Activated gamma-delta T cell (primary cell): ENCODE measurements around the gene SPACA7.
"Not testable (repeated sequence)": the region's sequence is repeated elsewhere in the genome, so short reads cannot be mapped to it uniquely, and the experiment has no call there.

Experiments
- DNase-seq: peaks from one replicate; lab custom pipeline; 2025; lab: John Stamatoyannopoulos, UW

SPACA7 gene

DNA sequence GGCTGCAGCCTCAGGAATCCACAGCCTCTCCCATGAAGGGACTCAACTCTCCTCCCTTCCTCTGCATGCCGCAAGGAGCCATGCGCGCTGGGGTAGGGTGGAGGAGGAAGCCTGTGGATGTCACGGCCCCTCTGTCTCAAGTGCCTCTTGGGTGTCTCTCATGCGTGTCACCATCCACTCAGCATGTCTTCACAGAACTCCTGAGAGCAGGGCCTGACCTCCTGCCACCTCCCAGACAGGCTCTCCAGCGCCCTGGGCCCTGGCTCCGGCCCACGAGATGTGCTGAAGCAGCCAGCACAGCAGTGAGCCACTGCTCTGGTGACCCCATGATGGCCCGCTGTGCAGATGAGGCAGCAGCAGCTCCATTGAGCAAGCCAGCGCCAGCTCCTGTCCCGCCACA is 25.9 kb upstream of the SPACA7 start:
- DNase-seq, result no peak

DNA sequence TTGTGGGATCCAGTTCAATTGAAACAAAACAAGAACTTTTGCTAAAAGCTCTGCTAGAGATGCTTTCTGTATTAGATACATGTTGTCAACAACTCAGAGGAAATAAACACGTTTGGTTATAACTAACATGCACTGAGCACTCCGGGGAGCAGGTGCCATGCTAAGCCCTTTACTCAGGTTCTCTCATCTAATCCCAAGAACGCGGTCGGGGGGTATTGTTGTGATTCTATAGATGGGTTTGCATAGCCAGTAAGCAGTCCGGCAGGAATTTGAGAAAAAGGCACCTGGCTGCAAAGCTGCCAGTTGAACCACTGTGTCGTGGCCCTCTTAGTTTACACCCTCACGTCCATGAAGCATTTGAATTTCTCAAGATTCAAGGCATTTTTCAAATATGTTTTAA is 24.3 kb upstream of the SPACA7 start:
- no peak for DNase-seq

DNA sequence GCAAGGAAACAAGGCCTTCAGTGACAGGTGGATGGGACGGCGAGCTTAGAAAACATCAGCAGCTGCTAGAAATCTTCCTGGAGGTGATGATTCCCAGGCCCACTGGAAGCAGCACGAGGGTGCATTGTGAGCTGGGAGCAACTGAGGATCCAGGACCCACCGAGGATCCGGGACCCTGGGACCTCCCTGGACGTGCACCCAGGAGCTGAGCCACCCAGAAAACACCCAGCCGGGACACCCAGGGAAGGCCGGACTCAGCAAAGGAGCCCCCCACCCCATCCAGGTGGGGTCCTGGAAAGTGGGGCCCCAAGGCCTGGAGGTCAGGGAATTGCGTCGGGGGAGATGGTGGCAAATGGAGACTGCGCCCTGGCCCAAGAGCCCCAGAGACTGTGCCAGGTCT is 22.3 kb upstream of the SPACA7 start:
- no peak for DNase-seq

DNA sequence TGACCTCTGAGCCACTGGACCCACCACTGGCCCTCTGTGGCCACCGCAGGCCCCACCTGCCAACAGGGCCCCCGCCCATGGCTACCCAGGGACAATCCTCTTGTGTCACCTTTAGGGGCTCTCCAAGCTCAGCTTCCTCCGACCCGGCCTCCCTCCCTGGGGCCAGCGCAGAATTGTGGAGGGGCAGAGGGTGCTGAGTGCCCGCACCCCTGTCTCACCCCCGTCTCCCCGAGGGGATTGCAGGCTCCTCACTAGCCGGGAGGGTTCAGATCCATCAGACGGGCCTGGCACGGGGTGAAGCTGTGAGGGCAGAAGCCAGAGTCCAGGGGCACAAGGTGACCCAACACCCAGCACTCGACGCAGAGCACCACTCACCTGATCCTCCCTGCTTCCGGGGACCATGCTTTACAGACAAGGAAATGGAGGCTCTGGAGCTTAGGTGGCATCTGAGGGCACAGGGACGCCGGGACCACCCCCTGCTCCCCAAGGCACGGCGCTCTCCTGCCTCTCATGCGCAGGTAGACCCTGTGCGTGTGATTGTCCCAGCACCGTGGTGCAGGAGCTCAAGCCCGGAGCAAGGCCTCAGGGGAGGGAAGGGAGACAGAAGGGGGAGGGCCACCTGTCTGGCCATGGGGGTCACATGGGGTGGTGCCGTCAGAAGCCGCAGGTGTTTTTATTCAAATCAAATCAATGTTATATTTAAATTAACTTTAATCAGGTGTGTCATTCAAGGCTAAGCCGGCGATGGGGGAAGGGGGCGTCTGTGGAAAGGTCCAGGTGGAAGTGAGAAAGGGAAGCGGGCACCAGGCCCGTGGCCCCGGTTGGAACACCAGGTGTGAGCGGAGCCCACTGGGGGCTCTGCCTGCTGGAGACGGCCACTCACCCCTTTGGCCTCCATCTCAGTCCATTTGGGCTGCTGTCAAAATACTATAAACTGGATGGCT is 21.6 kb upstream of the SPACA7 start:
- no peak for DNase-seq

DNA sequence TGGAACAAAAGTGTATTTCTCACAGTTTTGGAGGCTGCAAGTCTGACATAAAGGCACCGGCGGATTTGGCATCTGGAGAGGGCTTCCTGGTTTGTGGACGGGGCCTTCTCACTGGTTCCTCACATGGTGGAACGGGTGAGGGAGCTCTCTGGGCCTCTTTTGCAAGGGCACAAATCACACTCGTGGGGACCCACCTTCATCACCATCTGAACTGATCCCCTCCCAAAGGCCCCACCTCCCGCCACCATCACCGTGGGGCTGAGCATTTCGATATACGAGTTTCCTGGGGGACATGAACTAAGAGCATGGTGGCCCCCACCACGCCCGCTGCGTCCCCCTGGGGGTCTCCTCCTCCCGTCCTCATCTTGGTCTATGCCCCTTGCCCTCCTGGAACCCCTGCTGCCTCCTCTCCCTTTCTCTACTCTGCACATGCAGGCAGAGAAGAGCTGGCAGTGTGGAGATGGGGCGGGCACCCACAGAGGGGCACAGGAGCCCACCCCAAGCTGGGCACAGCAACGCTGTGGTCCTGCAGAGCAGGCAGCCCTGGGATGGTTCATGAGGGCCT is 20.8 kb upstream of the SPACA7 start:
- no peak for DNase-seq

DNA sequence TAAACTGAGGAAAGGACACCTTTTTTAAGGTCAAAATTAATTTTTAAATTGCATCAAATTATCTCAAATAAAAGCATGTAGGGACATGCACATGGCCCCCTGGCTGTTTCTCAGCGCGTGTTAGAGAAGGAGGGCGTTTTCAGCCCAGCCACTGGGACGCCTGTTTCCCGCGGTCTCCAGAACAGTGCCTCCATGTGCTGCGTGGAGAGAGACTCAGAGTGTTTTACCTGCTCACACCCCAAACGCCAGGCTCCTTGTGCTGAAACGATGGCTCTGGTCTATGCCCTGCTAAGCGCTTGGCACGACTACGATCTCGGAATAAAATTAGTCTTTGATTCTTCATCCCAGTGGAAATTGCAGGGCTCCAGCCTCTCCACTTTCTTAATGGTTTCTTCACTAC is 20.0 kb upstream of the SPACA7 start:
- no peak for DNase-seq

DNA sequence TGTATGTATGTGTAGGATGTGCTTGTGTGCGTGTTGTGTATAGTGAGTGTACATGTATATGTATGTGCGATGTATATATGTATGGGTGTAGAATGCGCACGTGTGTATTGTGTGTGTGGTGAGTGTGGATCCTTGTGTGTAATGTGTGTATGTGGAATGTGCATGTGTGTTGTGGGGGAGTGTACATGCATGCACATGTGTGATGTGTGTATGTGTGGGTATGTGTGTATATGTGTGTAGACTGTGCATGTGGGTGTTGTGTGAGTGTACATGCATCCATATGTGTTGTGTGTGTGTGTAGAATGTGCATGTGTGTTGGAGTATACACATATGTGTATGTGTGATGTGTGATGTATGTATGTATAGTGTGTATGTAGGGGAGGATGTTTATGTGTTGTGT is 18.0 kb upstream of the SPACA7 start:
- DNase-seq, result no peak

DNA sequence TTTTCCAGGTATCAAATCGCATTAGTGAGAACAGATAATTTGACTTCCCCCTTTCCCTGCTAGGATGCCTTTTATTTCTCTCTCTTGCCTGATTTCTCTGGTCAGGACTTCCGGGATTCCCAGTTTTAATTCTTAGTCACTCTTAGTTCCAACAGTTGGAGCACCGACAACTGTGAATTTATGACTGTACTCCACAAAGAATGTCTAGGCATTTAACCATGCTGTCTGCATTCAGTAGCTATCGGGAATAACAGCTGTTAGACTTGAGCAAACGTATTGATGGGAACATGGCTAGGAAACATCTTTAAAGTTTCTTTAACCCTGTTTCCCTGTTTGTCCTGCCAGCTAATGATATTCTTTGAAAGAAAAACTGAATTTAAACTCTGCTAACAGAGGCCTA is 14.1 kb upstream of the SPACA7 start:
- no peak for DNase-seq

DNA sequence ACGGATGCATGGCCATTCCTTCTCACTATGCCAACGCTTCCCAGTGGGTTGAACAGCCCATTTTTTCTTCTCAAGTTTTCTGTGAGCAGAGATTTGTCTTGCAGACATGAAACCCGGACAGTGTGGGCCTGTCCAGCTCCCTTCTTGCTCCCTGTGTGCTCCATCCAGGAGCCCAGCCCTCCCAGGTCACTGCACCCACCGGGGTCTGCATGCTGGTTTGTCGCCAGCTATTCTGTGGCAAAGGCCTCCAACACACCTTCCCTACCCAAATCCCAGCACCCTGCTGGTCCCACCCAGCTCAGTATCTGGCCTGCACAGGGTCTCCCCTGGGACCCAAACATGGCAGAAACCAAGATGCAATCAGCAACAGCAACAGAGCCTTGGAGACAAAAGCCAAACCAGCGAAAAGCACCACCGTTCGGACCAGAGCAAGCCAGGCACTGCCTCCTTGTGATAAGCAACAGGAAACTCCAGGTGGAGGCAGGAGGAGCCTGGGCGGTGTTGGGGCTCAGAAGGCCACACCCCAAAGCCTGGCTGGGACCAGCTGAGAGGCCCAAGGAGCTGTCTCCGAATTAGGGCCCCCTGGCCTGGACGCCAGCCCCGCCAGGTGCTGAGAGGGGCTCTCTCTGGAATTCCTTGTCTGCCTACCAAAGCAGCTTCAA is 12.2 kb upstream of the SPACA7 start:
- DNase-seq, result no peak

DNA sequence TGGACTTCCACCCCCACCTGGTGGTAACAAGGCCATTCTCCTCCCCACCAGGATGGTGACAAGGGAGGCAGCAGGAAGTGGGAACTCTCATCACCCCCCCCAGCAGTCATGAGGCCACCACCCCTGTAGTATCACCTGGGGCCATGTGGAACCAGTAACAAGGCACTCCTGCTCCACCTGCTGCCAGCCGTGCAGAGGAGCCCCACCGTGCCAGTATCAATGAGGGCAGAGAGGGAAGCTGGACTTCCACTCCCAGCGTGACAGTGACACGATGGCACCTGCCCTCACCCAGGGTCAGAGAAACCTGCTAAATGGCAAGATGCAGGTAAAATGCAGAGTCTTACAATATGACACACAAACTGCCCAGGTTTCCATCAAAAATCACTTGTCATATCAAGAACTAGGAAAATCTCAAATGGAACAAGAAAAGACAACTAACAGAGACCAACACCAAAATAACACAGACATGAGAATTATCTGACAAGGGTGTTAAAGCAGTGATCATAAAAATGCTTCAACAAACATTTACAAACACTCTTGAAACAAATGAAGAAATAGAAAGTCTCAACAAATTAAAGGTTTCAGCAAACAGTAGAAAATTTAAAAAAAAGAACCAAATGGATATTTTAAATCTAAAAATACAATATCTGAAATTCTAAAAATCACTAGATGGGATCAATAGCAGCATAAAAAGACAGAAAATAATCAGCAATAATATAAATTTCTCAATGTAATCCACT is 9.1 kb upstream of the SPACA7 start:
- no peak for DNase-seq

DNA sequence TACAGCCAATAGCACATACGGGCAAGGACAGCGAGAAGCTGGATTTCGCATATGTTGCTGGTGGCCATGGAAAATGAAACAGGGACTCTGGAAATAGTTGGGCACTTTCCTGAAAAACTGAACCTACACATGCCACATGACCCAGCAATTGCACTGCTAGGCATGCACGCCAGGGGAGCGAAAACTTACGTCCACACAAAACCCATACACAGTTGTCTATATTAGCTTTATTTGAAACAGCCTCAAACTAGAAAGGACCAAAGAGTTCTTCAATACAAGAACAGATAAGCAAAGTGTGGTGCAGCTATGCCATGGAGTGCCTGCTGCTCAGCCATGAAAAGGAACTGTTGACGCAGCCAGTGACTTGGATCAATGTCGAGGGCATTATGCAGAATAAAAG is 7.3 kb upstream of the SPACA7 start:
- no peak for DNase-seq

DNA sequence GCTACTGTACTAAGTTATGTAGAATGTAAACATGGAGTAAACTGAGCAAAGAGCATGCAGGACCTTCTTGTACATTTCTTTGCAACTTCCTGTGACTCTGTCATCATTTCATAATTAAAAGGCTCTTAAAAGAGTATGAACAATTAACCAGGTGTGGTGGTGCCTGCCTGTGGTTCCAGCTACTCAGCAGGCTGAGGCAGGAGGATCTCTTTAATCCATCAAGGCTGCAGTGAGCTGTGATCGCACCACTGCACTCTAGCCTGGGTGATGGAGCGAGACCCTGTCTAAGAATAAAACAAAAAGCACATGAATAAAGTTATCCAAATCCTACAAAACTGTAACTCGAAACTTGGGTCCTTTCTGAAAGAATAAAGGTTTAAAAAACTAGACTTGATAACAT is 5.8 kb upstream of the SPACA7 start:
- DNase-seq, result no peak

DNA sequence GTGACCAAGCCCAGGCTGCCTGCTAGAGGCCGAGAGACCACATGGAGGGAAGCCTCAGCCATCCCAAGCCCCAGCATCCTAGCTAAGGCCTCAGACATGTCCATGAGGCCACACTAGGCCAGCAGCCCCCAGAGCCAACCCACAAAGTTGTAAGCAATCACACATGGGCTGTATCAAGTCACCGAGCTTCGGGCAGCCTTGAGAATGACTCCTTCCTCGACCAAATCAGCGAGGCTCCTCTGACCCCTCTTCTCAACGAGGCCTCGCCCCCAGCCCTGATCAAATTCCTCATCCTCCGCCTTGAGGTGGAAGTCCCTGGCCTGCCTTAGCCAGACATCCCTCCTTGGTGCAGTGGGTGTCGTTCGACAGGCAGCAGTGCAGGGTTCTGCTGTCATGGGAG is 1.9 kb upstream of the SPACA7 start:
- DNase-seq, result no peak

DNA sequence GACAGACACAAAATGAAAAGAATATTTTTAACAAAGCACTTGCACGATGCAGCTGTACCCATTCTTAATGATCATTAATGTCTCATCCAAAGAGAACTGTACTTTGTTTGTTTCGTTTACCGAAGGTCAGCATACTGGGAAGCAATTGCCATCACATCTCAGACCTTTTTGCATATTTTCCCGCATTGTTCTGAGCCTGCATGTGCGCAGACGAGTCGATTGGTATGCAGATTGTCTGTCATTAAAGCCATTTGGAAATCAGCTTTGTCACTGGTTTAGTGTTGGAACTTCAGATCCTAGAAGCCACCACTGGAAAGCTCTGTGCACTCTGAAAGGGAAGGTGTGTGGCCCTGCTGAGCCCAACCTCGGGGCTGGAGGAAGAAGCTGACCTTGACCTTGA is 15.6 kb downstream of the SPACA7 start:
- DNase-seq, result no peak

DNA sequence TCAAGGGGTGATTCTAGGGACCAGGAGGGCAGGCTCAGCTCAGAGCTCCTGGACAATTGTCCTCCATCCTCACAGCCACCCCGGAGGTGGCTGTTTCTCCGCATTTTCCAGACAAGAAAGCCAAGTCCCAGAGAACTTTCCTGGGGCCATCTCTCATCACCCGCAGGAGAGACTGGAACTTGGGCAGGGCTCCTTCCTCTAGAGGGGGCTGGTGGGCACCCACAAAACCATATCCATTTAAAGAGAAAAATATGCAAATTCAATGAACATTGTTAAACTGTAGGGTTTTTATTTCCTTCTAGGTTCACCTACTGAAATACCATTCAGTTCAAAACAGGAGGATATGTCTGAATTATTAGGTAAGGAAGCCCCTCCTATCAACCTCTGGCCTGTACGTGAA is 16.6 kb downstream of the SPACA7 start:
- no peak for DNase-seq

DNA sequence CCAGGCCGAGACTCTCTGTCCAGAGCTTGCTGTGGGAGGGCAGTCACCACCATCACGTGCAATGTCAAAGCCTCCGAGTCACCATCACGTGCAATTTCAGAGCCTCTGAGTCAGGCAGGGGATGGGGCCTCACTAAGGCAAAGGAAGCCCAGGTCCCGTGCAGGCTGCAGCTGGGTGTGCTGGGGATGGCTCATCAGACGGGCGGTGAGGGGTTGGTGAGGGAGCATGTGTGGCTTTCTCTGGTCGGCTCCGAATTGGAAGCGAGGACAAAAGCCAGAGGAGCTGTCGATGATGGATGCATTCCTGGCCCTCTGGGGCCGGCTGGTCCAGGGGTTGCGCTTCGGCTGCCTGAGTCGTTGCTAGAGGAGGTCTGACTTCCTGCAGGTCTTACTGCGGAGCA is 18.9 kb downstream of the SPACA7 start:
- DNase-seq, result not testable (repeated sequence)

DNA sequence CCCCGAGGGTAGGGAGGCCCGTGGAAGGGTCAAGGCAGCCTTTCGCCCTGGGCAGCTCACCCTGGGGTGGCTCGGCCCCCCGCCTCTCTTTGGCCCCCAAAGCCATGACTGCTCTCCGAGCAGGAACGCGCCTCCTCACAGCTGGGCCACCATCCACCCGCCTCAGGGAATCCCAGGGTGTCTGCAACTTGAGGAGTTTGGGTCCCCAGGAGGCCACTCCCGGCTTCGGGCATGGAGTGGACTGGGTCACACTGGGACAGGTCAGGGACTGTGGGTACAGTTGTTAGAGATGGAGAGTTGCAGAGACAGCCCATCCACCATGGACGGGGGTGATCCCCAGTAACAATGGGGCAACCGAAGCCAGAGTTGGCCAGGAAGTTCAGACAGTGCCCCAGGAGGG is 19.8 kb downstream of the SPACA7 start:
- not testable (repeated sequence) for DNase-seq

DNA sequence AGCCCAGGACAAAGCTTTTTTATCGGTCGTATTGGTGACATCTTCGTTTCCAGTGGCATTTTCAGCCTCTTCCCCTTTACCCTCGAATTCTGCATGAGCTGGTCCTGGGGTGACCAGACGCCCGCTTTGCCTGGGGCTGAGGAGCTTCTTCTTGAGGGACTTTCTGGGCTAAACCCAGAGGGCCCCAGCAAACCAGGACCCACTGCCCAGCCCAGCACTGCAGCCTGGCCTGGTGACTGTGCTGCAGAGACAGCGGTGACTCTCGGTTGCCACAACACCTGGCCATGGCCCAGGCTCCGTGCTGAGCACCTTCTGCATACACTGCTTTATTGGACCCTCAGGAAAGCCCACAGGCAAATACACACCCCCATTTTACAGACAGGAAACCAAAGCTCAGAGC is 21.0 kb downstream of the SPACA7 start:
- DNase-seq, result no peak

DNA sequence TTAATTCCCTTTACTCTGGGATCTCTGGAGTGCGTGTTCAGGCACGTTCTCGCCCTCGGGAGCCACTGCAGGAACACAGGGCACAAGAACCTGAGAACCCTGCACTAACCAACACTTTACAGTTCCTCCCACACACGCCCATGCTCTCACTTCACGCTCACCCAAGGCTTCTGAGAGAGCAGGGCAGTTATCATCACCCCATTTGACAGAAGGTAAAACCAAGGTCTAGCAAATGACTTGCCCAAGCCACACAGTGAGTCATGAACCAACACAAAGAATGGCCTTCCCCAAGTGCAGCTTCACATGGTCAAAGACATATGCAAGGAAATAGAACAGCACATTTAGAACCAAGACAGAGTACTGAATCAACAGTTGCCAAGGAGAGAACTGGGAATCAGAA is 22.2 kb downstream of the SPACA7 start:
- DNase-seq, result not testable (repeated sequence)

DNA sequence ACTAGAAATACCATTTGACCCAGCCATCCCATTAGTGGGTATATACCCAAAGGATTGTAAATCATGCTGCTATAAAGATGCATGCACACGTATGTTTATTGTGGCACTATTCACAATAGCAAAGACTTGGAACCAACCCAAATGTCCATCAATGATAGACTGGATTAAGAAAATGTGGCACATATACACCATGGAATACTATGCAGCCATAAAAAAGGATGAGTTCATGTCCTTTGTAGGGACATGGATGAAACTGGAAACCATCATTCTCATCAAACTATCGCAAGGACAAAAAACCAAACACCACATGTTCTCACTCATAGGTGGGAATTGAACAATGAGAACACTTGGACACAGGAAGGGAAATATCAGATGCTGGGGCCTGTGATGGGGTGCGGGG is 33.7 kb downstream of the SPACA7 start:
- not testable (repeated sequence) for DNase-seq

DNA sequence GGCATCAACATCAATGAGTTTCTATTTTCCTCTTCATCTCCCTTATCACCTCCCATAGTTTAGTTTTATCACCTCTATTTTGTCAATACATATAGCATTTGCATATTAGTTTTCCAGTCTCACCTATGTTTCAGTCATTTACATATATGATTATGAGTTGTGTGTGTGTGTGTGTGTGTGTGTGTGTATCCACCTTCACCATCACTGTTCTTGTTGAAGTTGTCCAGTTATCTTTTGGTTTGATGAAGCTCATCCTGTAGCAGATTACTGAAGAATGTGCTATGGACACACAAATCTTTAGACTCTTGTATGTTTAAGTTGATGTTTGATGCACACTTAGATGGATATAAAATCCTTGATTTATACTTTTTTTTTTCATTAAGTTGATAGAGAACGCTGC is 40.5 kb downstream of the SPACA7 start:
- DNase-seq, result no peak

DNA sequence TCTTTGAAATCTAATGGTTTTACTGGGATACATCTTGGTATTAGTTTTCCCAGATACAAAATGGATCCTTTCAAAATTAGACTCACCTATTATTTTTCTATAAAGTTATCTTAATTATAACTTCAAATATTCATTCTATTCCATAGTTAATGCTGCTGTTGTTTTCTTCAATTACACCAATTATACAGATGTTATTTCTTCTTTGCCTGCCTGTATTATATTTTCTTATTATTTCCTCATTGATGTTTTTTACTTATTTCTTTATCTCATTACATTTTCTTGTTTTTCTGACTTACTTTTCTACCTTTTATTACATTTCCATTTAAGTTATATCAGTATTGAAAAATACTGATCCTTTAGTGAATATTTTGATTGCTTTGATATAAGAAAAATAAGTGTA is 40.9 kb downstream of the SPACA7 start:
- DNase-seq, result no peak
